ENCODE data around the gene ZKSCAN5.
A peak's percentile ranks its signal among the peaks of the same experiment; 100 is the strongest.
"Not testable (repeated sequence)": the region's sequence is repeated elsewhere in the genome, so short reads cannot be mapped to it uniquely, and the experiment has no call there.

ZKSCAN5 gene

DNA sequence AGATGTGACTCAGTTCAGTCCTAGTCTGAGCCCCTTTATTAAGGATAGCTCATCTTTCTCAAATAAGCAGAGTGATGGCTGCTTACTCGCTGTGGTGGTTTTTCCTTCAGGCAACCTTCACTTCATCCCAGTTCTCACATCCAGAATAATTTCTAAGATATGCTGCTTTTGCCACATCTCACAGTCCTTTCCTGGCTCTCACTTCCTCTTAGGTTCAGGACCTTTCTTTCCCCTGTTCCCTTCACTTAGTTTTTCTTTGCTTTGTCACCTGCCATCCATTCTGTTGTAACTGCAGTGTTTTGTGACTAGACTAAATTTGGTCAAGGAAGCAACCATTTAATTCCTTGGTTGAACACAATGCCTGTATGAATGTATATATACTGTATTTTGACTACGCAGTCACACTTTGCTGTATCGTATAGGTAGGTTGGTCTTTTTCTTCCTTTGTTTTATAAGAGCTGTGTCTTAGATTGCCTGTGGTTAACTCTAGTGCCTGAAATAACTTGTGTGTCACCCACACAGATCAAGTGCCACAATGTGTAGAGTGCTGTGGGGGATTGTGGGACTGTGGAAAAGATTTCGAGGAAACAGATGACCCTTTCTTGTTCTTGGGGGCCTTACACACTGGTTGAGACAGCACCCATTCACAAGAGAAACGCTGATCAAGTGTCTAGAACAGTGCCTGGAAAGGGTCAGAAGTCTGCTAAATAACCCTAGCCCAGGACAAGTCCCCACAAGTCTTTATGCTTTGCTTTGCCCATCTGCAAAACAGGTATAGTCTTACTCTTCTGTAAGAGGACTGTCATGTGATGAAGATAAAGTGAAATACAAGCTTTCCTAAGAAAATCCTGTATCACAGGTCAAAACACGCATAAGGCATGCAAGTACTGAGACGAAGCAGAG is 56.6 kb downstream of the ZKSCAN5 start:
- Histone ChIP-seq H3K9me3 (ENCODE audit: low read depth, low read length) (no peaks in the 10 kb centered on the region), H3K9ac (ENCODE audit: insufficient read length) (peak overlapping the region; percentile 99), H3K36me3 (ENCODE audit: insufficient read depth, low read length) (peaks cover 69% of the 10 kb centered on the region), H3K4me3 (no peak overlapping the region), H3K27ac (no peak overlapping the region)
- TF ChIP-seq EZH2 (IDR thresholded peaks at IDR 0.05) (no peak), POLR2AphosphoS5 (IDR thresholded peaks at IDR 0.05; ENCODE audit: borderline replicate concordance, low read depth, low read length) (no peak), FOXP2 (optimal IDR thresholded peaks at IDR 0.05; ENCODE audit: control extremely low read depth, extremely low read length, insufficient read depth) (no peak)
- no peak for DNase-seq (ENCODE audit: low read depth, low spot score)

DNA sequence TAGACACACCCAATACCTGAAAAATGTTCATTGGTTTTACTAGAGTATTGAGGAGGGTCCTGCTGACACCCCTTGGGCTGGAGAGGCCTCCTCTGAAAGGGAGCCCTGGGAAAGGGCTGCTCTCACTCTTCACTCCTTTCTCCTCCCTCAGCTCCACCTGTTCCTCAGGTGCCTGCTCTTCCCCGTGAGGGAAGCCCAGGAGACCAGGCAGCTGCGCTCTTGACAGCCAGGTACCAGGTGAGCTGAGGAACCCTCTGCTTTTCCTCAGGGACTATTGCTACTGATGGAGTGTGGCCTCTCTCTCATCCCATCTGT is 57.2 kb downstream of the ZKSCAN5 start:
- no peak for DNase-seq (ENCODE audit: low read depth, low spot score)
- no peaks in the 10 kb centered on the region for H3K9me3 ChIP-seq (ENCODE audit: low read depth, low read length)
- H3K9ac ChIP-seq (ENCODE audit: insufficient read length): no peak overlapping the region
- no peak overlapping the region for H3K27ac ChIP-seq
- peaks cover 65% of the 10 kb centered on the region for H3K36me3 ChIP-seq (ENCODE audit: insufficient read depth, low read length)
- TF ChIP-seq EZH2 (IDR thresholded peaks at IDR 0.05): no peak
- no peak for TF ChIP-seq POLR2AphosphoS5 (IDR thresholded peaks at IDR 0.05; ENCODE audit: borderline replicate concordance, low read depth, low read length)
- no peak overlapping the region for H3K4me3 ChIP-seq

DNA sequence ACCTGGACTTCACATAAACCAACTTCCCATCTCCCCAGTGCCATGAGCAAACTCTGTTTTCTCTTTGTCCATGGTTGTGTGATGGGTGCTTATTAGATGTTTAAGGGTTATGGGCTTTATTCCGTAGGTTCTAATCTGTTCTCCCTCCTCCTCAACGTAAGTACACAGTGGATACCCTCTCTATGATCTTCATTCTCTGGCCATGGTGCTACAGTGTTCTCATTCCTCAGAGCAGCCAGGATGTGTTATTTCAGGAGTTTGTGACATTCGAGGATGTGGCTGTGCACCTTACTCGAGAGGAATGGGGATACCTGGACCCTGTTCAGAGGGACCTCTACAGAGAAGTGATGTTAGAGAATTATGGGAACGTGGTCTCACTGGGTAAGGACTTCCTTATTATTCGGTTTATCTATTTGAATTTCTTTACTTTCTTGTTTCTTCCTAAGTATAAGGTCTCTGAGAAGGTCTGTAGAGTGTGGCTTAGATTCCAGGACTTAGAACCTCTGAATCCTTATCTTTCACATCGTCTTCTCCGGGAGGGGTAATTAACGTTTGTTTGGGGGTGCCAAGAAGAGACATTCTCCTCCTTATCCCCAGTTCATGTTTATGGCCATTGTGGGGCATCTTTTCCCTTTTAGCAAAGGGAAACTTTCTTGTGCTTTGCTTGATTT is 57.8 kb downstream of the ZKSCAN5 start:
- H3K4me3 ChIP-seq: no peak overlapping the region
- TF ChIP-seq FOXP2 (optimal IDR thresholded peaks at IDR 0.05; ENCODE audit: control extremely low read depth, extremely low read length, insufficient read depth) (no peak), EZH2 (IDR thresholded peaks at IDR 0.05) (no peak), POLR2AphosphoS5 (IDR thresholded peaks at IDR 0.05; ENCODE audit: borderline replicate concordance, low read depth, low read length) (no peak)
- H3K9me3 ChIP-seq (ENCODE audit: low read depth, low read length): no peaks in the 10 kb centered on the region
- H3K27ac ChIP-seq: no peak overlapping the region
- no peak overlapping the region for H3K9ac ChIP-seq (ENCODE audit: insufficient read length)
- DNase-seq (ENCODE audit: low read depth, low spot score): no peak
- peaks cover 59% of the 10 kb centered on the region for H3K36me3 ChIP-seq (ENCODE audit: insufficient read depth, low read length)

DNA sequence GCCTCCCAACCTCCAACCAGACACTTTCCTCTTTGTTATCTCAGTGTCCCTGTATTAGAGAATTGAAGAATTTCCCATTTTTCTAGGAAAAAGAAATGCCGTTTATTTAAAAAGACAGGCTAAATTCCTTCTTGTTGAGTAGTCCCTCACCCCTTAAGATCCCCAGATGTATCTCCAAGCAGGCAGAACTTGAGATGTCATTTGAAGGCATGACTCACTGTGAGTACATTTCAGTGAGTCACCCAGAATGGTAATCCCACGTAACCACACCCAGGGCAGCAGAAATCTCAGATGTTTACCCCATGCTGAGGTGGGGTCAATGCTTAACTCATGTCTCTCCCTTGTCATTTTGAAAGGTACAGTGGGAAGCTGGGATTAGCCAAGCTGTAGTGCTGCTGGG is 58.4 kb downstream of the ZKSCAN5 start:
- H3K9ac ChIP-seq (ENCODE audit: insufficient read length): no peak overlapping the region
- H3K27ac ChIP-seq: no peak overlapping the region

DNA sequence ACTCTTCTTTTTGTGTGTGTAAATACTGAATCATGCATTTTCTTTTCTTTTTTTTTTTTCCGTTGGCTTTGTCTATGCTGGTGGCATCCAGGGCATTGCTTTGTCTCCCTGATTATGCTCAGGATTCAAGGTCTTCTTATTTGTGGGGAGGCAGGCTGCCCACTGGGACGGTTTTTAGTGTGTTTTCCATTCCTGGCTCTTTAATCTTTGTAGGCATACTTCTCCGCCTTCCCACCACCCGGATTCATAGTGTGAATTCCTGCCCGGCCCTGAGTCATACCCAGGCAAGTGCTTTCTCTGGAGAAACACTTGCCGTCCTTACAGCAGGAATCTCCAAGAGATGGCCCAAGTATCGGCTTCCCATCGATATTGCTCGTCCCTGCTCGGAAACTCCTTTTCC is 59.2 kb downstream of the ZKSCAN5 start:
- no peak for DNase-seq (ENCODE audit: low read depth, low spot score)
- peaks cover 61% of the 10 kb centered on the region for H3K36me3 ChIP-seq (ENCODE audit: insufficient read depth, low read length)
- no peak for TF ChIP-seq POLR2AphosphoS5 (IDR thresholded peaks at IDR 0.05; ENCODE audit: borderline replicate concordance, low read depth, low read length)
- TF ChIP-seq EZH2 (IDR thresholded peaks at IDR 0.05): no peak
- no peak for TF ChIP-seq FOXP2 (optimal IDR thresholded peaks at IDR 0.05; ENCODE audit: control extremely low read depth, extremely low read length, insufficient read depth)

More for the DNA sequence above, 58.4 kb downstream of the ZKSCAN5 start:
- no peak for DNase-seq (ENCODE audit: low read depth, low spot score)
- no peak for TF ChIP-seq EZH2 (IDR thresholded peaks at IDR 0.05)
- no peak for TF ChIP-seq POLR2AphosphoS5 (IDR thresholded peaks at IDR 0.05; ENCODE audit: borderline replicate concordance, low read depth, low read length)
- TF ChIP-seq FOXP2 (optimal IDR thresholded peaks at IDR 0.05; ENCODE audit: control extremely low read depth, extremely low read length, insufficient read depth): no peak
- Histone ChIP-seq H3K9me3 (ENCODE audit: low read depth, low read length) (no peaks in the 10 kb centered on the region), H3K4me3 (no peak overlapping the region), H3K36me3 (ENCODE audit: insufficient read depth, low read length) (peaks cover 59% of the 10 kb centered on the region)

DNA sequence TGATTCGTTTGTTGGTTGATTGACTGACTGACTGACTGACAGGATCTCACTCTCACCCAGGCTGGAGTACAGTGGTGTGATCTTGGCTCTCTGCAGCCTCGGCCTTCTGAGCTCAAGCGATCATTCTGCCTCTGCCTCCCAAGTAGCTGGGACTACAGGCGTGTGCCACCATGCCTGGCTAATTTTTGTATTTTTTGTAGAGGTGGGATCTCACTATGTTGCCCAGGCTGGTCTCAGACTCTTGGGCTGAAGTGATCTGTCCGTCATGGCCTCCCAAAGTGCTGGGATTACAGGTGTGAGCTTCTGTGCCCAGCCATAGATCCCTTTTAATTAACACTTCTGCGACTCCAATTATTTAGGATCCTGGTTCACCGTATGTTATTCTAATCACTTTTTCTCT is 64.3 kb downstream of the ZKSCAN5 start:
- peaks cover 73% of the 10 kb centered on the region for H3K36me3 ChIP-seq (ENCODE audit: insufficient read depth, low read length)
- not testable (repeated sequence) for H3K4me3 ChIP-seq; H3K9ac ChIP-seq (ENCODE audit: insufficient read length); DNase-seq (ENCODE audit: low read depth, low spot score); H3K27ac ChIP-seq; H3K9me3 ChIP-seq (ENCODE audit: low read depth, low read length)

More for the DNA sequence above, 59.2 kb downstream of the ZKSCAN5 start:
- Histone ChIP-seq H3K27ac (no peak overlapping the region), H3K9ac (ENCODE audit: insufficient read length) (no peak overlapping the region), H3K4me3 (no peak overlapping the region), H3K9me3 (ENCODE audit: low read depth, low read length) (no peaks in the 10 kb centered on the region)

DNA sequence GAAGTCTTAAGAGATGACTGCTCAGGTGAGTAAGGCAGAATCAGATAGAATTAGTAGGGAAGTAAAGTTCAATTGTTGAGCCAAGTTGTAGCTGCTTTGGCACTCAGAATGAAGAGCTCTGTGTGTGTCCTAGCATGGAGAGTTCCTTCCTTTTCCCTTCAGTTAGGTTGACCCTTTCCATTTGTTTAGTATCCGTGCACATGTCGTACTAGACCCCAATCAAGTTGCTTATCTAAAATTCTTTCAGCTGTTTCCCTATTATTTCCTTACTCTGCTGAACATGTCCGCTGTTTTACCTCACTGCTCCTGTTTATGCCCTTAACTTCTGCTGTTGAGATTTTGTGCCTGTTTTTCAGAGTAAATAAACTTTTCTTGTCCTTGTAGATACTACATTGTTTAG is 67.3 kb downstream of the ZKSCAN5 start:
- no peak for DNase-seq (ENCODE audit: low read depth, low spot score)
- Histone ChIP-seq H3K27ac (no peak overlapping the region), H3K36me3 (ENCODE audit: insufficient read depth, low read length) (peaks cover 51% of the 10 kb centered on the region)

DNA sequence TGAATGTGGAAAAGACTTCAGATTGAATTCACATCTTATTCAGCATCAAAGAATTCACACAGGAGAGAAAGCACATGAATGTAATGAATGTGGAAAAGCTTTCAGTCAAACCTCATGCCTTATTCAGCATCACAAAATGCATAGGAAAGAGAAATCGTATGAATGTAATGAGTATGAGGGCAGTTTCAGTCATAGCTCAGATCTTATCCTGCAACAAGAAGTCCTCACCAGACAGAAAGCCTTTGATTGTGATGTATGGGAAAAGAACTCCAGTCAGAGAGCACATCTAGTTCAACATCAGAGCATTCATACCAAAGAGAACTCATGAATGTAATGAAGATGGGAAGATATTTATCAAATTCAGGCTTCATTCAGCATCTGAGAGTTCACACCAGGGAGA is 68.8 kb downstream of the ZKSCAN5 start:
- no peaks in the 10 kb centered on the region for H3K9me3 ChIP-seq (ENCODE audit: low read depth, low read length)
- no peak overlapping the region for H3K4me3 ChIP-seq
- H3K36me3 ChIP-seq (ENCODE audit: insufficient read depth, low read length): peaks cover 51% of the 10 kb centered on the region
- H3K27ac ChIP-seq: no peak overlapping the region
- TF ChIP-seq EZH2 (IDR thresholded peaks at IDR 0.05) (no peak), FOXP2 (optimal IDR thresholded peaks at IDR 0.05; ENCODE audit: control extremely low read depth, extremely low read length, insufficient read depth) (no peak), POLR2AphosphoS5 (IDR thresholded peaks at IDR 0.05; ENCODE audit: borderline replicate concordance, low read depth, low read length) (no peak)
- no peak for DNase-seq (ENCODE audit: low read depth, low spot score)
- H3K9ac ChIP-seq (ENCODE audit: insufficient read length): no peak overlapping the region

More for the DNA sequence above, 67.3 kb downstream of the ZKSCAN5 start:
- no peak overlapping the region for H3K4me3 ChIP-seq
- no peaks in the 10 kb centered on the region for H3K9me3 ChIP-seq (ENCODE audit: low read depth, low read length)
- TF ChIP-seq FOXP2 (optimal IDR thresholded peaks at IDR 0.05; ENCODE audit: control extremely low read depth, extremely low read length, insufficient read depth) (no peak), POLR2AphosphoS5 (IDR thresholded peaks at IDR 0.05; ENCODE audit: borderline replicate concordance, low read depth, low read length) (no peak), EZH2 (IDR thresholded peaks at IDR 0.05) (no peak)
- H3K9ac ChIP-seq (ENCODE audit: insufficient read length): no peak overlapping the region

Measured in SK-N-MC (cell line).